Measurements from ENCODE around the gene ATF5. TPM values are rescaled to one million over a fixed set of nuclear protein-coding genes. Genes with fewer than 3 reads are reported as not detected.

ATF5 gene
- total and polyA plus RNA-seq, 2 of the 8 experiments (the other 6 are each of a cell fraction or from before 2014, with no cell fraction given): 6.2 to 13.1 TPM

GRCh38 chr19:49888510-49888824 is 40.5 kb upstream of the ATF5 start:
- H3K27me3 ChIP-seq (replicated peaks in 1 of 4; ENCODE audit: control insufficient read depth in 3 of 4, extremely low read depth in 1 of 4, insufficient read depth in 3 of 4, low read length in 3 of 4): peaks cover 0 to 11% (median 6%) of the 10 kb centered on the region in 4 experiments; a peak in 4 of 7 replicates
- no peak overlapping the region for H3K23ac ChIP-seq (ENCODE audit: insufficient read length)
- H3K4me1 ChIP-seq (replicated peaks in 1 of 4; ENCODE audit: control insufficient read depth in 3 of 4, insufficient read depth in 4 of 4, low read length in 3 of 4): peaks cover 0 to 10% (median 8%) of the 10 kb centered on the region in 4 experiments; a peak in 5 of 7 replicates
- H2BK5ac ChIP-seq (ENCODE audit: low read depth, low read length): no peak overlapping the region
- H3K4ac ChIP-seq (replicated peaks; ENCODE audit: insufficient read length, low read depth, low read length): no peak overlapping the region
- no peak overlapping the region for H4K5ac ChIP-seq (ENCODE audit: insufficient read length, low read depth, low read length)
- H2BK12ac ChIP-seq (ENCODE audit: low read depth, low read length): no peak overlapping the region
- no peak overlapping the region for H4K8ac ChIP-seq (ENCODE audit: extremely low read depth, insufficient read depth, low read length)
- H3K23me2 ChIP-seq (ENCODE audit: low read depth, low read length): peaks cover 2% of the 10 kb centered on the region; the same call in 1 of the 2 replicates
- ChIA-PET CTCF (ENCODE audit: partially characterized antibody) (interaction anchor here (0.5 to 1.3 kb wide), 4 partner anchors 12 to 31 kb away, joined by 3 to 5 read pairs (median 3); no protein-coding TSS in a partner anchor), POLR2A (ENCODE audit: partially characterized antibody) (interaction anchor here (0.9 to 9.5 kb wide), 6 partner anchors 9 to 212 kb away, joined by 3 to 82 read pairs (median 12); partner anchors contain the start of genes AKT1S1, ATF5, NUP62 and TBC1D17)
- H3K14ac ChIP-seq (ENCODE audit: insufficient read length): no peak overlapping the region
- H2AK5ac ChIP-seq (ENCODE audit: low read depth, low read length): no peak overlapping the region
- H3K4me3 ChIP-seq (ENCODE audit: extremely low read depth in 1 of 4, insufficient read depth in 2 of 4, low read depth in 3 of 4, low read length in 4 of 4): no peak overlapping the region
- no peak overlapping the region for H4K91ac ChIP-seq (replicated peaks; ENCODE audit: insufficient read length, low read length)
- H3K79me1 ChIP-seq (ENCODE audit: low read depth, low read length): no peaks in the 10 kb centered on the region
- no peak overlapping the region for H3K4me2 ChIP-seq (ENCODE audit: insufficient read depth in 1 of 2, low read depth in 2 of 2, low read length in 2 of 2)
- no peak overlapping the region for H3K56ac ChIP-seq (replicated peaks; ENCODE audit: insufficient read length, low read depth, low read length)
- H3K27ac ChIP-seq (ENCODE audit: low read depth, low read length): no peak overlapping the region
- H3K36me3 ChIP-seq (ENCODE audit: control insufficient read depth in 2 of 4, insufficient read depth in 4 of 4, low read length in 3 of 4): peaks cover 6 to 25% (median 12%) of the 10 kb centered on the region in 4 experiments; a peak in 7 of 8 replicates
- no peaks in the 10 kb centered on the region for H3K79me2 ChIP-seq (ENCODE audit: control insufficient read depth in 1 of 2, insufficient read depth in 2 of 2, low read length in 2 of 2)
- H2BK120ac ChIP-seq (replicated peaks; ENCODE audit: low read depth, low read length): no peak overlapping the region
- 98% methylated on average over 12 of the region's 18 CpGs; no CpG with 5 or more reads in 1 of the 2 experiments for WGBS, 2 experiments (ENCODE audit: extremely low coverage in 1 of 2, insufficient coverage in 1 of 2, insufficient read length in 1 of 2, insufficient replicate concordance in 2 of 2, low coverage in 1 of 2, low lambda C conversion rate in 2 of 2, missing lambda C conversion rate in 1 of 2)
- H3K18ac ChIP-seq (ENCODE audit: extremely low read depth, low read length): no peak overlapping the region
- no peak overlapping the region for H2BK15ac ChIP-seq (ENCODE audit: low read length)
- H3K9ac ChIP-seq (replicated peaks in 1 of 4; ENCODE audit: extremely low read depth in 1 of 4, low read depth in 3 of 4, low read length in 3 of 4): no peak overlapping the region
- TF ChIP-seq TAF7 (optimal IDR thresholded peaks at IDR 0.05; ENCODE audit: borderline replicate concordance, low read depth, low read length): no peak
- no peak for TF ChIP-seq ATF2 (IDR thresholded peaks at IDR 0.05; ENCODE audit: low read length)
- FAIRE-seq (no peak), DNase-seq (ENCODE audit: low read depth in 1 of 2, low spot score in 2 of 2) (no peak)
- H4K20me1 ChIP-seq (replicated peaks in 1 of 2; ENCODE audit: control insufficient read depth in 1 of 2, insufficient read depth in 2 of 2, low read length in 2 of 2): peaks cover 0 to 7% of the 10 kb centered on the region in 2 experiments
- H2BK20ac ChIP-seq (ENCODE audit: low read length): no peak overlapping the region
- H2AFZ ChIP-seq (ENCODE audit: low read length): no peak overlapping the region
- peaks cover 0 to 10% of the 10 kb centered on the region in 2 experiments; a peak in 3 of 4 replicates for H3K9me3 ChIP-seq (ENCODE audit: insufficient read depth in 2 of 2, low read depth in 1 of 2, low read length in 1 of 2)

All from H1 (cell line).